Ovary (tissue), 9 donors: Measurements from ENCODE around the gene SORCS2. TPM values are rescaled to one million over a fixed set of nuclear protein-coding genes. Genes with fewer than 3 reads are reported as not detected.

Experiments used
- DNase-seq, 5 donors: peaks; one replicate each; pipeline ENCODE4 v3.0.0-alpha.2; 2019 to 2020
- H3K27ac ChIP-seq, 2 donors: fragments of 200-600 bp; one replicate each; pipeline versions ENCODE4 v1.5.1 to v1.8.0; 2019 to 2022
- H3K27me3 ChIP-seq: fragments of 200-600 bp; one replicate; pipeline ENCODE4 v1.8.0; 2022
- H3K36me3 ChIP-seq: fragments of 200-600 bp; sonication (generic); one replicate; pipeline ENCODE4 v1.5.1; 2019
- H3K4me1 ChIP-seq: one replicate; pipeline ENCODE4 v1.8.1; 2013; ENCODE audit warnings: mild to moderate bottlenecking, moderate library complexity; ENCODE audit not compliant: insufficient read depth
- H3K4me3 ChIP-seq: fragments of 200-600 bp; sonication (generic); one replicate; pipeline ENCODE4 v1.5.1; 2017
- H3K9me3 ChIP-seq, 2 donors: fragments of 200-600 bp in 1 of 2; sonication (generic) in 1 of 2; one replicate each; pipeline versions ENCODE4 v1.5.1 to v1.8.1; 2013 to 2019; ENCODE audit warnings: mild to moderate bottlenecking in 1 of 2, moderate library complexity in 1 of 2
- EP300 ChIP-seq: sonication (generic); formaldehyde crosslinking; IDR thresholded peaks from one replicate; pipeline ENCODE4 v1.6.1; 2017; ENCODE audit warnings: antibody characterized with exemption
- POLR2A ChIP-seq: fragments of 450-650 bp; IDR thresholded peaks from one replicate; pipeline ENCODE4 v1.6.1; 2017; ENCODE audit warnings: antibody characterized with exemption, mild to moderate bottlenecking, moderate library complexity
- WGBS, 3 donors: extraction: QIAGEN DNeasy Blood & Tissue Kit in 1 of 3; methylation state at CpG; one replicate each; pipeline versions ENCODE4 v1.1.5 to v1.1.7; 2013 to 2017; 5-methylcytosine and 5-hydroxymethylcytosine counted together
- intact Hi-C, 4 donors: fragments of 100-400 bp; cut with DNase I; formaldehyde crosslinking; loops; one replicate each; pipeline versions ENCODE4 v1.11.0 to v1.15.1; 2022 to 2023
- polyA plus RNA-seq, 2 donors: library from polyadenylated mRNA; stranded (reverse); fragments of 200-250 nt in 1 of 2; fragments of 350-450 nt in 1 of 2; fragmentation: Illumina TruSeq in 1 of 2; extraction: RNeasy Lipid Tissue Mini Kit (QIAGEN cat#74804) in 1 of 2; gene quantifications; one replicate each; pipeline ENCODE4 v1.2.3, GENCODE V29; 2013 to 2014
- total RNA-seq, 7 donors: library from RNA; depleted of rRNA in 2 of 7; stranded (reverse); fragments of >200 nt in 2 of 7; fragmentation: NEBNext Ultra II Directional in 3 of 7; extraction: Animal tissue kit (Norgen Biotek cat#: 25700) in 3 of 7; gene quantifications; one replicate each; pipeline versions ENCODE4 v1.1.0 to v1.2.4, GENCODE V29; 2016 to 2023
- TF ChIP-seq, protein P1 (sequence below), 3 donors: fragments of 450-650 bp in 2 of 3; fragments of 200-600 bp in 1 of 3; IDR thresholded peaks; one replicate each; pipeline versions ENCODE4 v1.5.1 to v1.8.0; 2016 to 2022; ENCODE audit warnings: antibody characterized with exemption in 3 of 3, mild to moderate bottlenecking in 1 of 3
- donor health status: DM: no; HTN: no; CAD: no; lungs with moderate emphysema.
- donor health status: DM: no; HTN: no; CAD: no.
- donor health status: Bipolar disorder and iron deficiency.
- donor health status: DM: yes; HTN: yes; CAD: no.
- donor health status: DM: no; HTN: no; CAD: no.
- donor health status: DM: yes; HTN: yes; CAD: no.

Gene SORCS2
- total and polyA plus RNA-seq, 9 donors: 0.60 to 23.9 (median 7.1) TPM

DNA sequence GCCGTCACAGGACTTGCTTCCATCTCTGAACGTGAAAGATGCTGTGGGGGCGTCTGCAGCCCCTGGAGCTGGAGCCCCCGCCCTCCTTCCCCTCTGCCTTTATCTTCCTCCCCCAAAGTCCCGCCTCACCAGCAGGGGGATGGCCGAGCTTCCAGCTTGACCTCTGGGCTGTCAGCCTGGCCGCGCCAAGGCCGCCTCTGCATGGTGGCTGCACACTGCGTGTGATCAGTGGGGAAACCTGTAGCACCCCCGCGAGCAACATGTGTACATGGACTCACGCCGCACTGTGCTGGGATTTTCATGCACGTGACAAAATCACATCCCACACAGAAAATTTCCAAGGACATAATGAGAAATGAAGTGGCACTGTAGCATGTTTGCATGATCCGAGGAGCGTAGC lies 268.9 kb downstream of the SORCS2 start:
- peak in 2 of 5 donors; percentile 51 to 54 for DNase-seq
- Histone ChIP-seq H3K4me3 (no peak overlapping the region), H3K9me3 (no peaks in the 10 kb centered on the region), H3K36me3 (no peaks in the 10 kb centered on the region), H3K27me3 (no peaks in the 10 kb centered on the region), H3K4me1 (peaks cover 29% of the 10 kb centered on the region), H3K27ac (peak overlapping the region in 1 of 2 donors; percentile 12)
- intact Hi-C loops: loop anchor here in 3 of 4 donors (5.0 to 10.0 kb wide), 3 partner anchors 191 to 256 kb away; no protein-coding TSS in a partner anchor
- TF ChIP-seq POLR2A (no peak), EP300 (no peak)
- TF ChIP-seq, protein P1, sequence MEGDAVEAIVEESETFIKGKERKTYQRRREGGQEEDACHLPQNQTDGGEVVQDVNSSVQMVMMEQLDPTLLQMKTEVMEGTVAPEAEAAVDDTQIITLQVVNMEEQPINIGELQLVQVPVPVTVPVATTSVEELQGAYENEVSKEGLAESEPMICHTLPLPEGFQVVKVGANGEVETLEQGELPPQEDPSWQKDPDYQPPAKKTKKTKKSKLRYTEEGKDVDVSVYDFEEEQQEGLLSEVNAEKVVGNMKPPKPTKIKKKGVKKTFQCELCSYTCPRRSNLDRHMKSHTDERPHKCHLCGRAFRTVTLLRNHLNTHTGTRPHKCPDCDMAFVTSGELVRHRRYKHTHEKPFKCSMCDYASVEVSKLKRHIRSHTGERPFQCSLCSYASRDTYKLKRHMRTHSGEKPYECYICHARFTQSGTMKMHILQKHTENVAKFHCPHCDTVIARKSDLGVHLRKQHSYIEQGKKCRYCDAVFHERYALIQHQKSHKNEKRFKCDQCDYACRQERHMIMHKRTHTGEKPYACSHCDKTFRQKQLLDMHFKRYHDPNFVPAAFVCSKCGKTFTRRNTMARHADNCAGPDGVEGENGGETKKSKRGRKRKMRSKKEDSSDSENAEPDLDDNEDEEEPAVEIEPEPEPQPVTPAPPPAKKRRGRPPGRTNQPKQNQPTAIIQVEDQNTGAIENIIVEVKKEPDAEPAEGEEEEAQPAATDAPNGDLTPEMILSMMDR (IDR thresholded peaks at IDR 0.05): no peak
- 38 to 65% (median 55%) methylated on average over 17 of the region's 17 CpGs for whole genome bisulfite sequencing, 3 donors

DNA sequence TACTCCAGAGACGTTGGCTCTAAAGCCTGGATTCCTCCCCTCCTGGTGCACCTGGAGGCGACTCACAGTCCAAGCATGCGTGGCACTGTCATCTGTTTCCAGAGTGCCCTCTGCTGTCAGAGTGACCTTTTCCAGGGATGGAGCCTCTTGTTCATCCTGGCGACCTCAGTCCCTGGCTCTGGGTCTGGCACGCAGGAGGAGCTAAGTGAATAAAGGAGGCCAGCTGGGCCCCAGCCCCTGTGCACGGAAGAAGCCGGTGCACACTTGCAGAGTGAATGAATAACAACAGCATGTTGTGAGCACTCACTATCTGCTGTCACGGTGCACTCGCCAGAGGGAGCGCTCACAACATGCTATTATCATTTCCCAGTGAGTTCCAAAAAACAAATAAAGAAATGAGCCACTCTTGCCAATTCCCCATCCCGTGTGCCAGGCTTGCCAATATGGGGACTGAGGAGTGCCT lies 270.2 kb downstream of the SORCS2 start:
- H3K4me1 ChIP-seq: peaks cover 29% of the 10 kb centered on the region
- WGBS, 3 donors: 11 to 41% (median 23%) methylated on average over 11 of the region's 11 CpGs
- H3K9me3 ChIP-seq: no peaks in the 10 kb centered on the region
- H3K4me3 ChIP-seq: no peak overlapping the region
- H3K27me3 ChIP-seq: no peaks in the 10 kb centered on the region
- no peaks in the 10 kb centered on the region for H3K36me3 ChIP-seq
- peak overlapping the region in 1 of 2 donors; percentile 55 for H3K27ac ChIP-seq
- intact Hi-C loops: loop anchor here in 3 of 4 donors (2.0 to 10.0 kb wide), 4 partner anchors 190 to 256 kb away; no protein-coding TSS in a partner anchor
- no peak for TF ChIP-seq EP300
- TF ChIP-seq, protein P1 (IDR thresholded peaks at IDR 0.05): peak; percentile 18 to 40 (median 23)
- peak; percentile 63 to 78 (median 68) for DNase-seq

DNA sequence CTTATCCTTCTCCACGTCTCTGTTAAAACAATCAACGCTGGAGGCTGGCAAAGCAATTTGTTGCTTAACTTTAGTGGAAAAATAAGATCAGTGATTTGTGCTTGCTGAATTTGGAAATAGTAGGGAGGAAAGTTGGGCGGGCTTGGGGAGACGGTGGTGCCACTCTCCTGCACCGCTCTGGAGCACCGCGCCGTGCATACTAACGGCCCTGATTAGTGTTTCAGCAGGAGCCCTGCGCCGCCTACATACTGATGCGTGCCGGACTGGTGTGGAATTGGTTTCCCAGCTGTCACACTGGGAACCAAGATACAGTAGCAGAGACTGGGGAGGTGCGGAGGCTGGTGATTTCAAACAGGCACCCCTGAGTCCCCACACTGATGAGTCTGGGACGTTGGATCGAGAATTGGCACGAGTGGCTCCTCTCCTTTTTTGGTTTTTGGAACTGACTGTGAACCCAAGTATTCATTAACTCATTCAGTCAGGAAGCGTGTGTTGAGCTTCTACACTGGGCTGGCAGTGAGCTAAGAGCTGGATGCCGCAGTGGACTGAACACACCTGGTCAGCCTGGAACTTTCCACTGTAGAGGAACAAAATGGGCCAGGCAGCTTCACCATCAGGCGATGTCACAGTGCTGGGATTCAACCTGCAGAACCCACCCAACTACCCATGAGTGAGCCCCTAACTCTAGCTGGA lies 271.4 kb downstream of the SORCS2 start:
- Histone ChIP-seq H3K27ac (peak overlapping the region in 1 of 2 donors; percentile 55), H3K36me3 (no peaks in the 10 kb centered on the region), H3K27me3 (no peaks in the 10 kb centered on the region), H3K4me1 (peaks cover 28% of the 10 kb centered on the region), H3K4me3 (no peak overlapping the region), H3K9me3 (no peaks in the 10 kb centered on the region)
- TF ChIP-seq, protein P1 (IDR thresholded peaks at IDR 0.05): no peak
- intact Hi-C loops: loop anchor here in 3 of 4 donors (2.0 to 10.0 kb wide), 4 partner anchors 189 to 255 kb away; no protein-coding TSS in a partner anchor
- WGBS, 3 donors: 34 to 39% (median 36%) methylated on average over 20 of the region's 20 CpGs
- DNase-seq: peak in 1 of 5 donors; percentile 31

DNA sequence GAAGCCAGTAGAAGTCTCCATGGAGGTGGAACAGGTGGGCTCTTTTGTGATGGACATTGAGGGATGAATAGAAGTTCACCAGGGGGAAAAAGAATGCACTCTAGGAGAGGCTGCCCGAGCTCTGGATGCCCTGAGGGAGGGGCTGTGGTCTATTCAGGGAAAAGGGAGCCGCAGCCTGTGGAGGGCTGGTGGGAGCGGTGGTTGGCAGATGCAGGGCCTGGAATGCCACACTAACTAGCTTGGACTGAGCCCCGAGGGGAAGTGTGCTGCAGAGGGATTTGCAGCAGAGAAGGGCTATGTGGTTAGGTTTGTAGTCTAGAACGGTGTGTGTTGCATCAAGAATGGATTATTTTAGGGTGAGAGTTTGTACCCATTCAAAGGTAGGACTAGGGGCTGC lies 271.9 kb downstream of the SORCS2 start:
- H3K36me3 ChIP-seq: no peaks in the 10 kb centered on the region
- no peak overlapping the region for H3K27ac ChIP-seq
- intact Hi-C loops: loop anchor here in 3 of 4 donors (5.0 to 10.0 kb wide), 3 partner anchors 188 to 253 kb away; no protein-coding TSS in a partner anchor
- no peaks in the 10 kb centered on the region for H3K27me3 ChIP-seq
- H3K4me3 ChIP-seq: no peak overlapping the region
- WGBS, 3 donors: 93 to 95% (median 95%) methylated on average over 5 of the region's 5 CpGs
- peaks cover 28% of the 10 kb centered on the region for H3K4me1 ChIP-seq
- no peaks in the 10 kb centered on the region for H3K9me3 ChIP-seq
- no peak for DNase-seq
- TF ChIP-seq POLR2A: no peak
- TF ChIP-seq, protein P1 (IDR thresholded peaks at IDR 0.05): no peak
- TF ChIP-seq EP300: no peak
